Hepatocyte (in vitro differentiated cells): Measurements from ENCODE around the gene UBE2E2. TPM values are rescaled to one million over a fixed set of nuclear protein-coding genes. Genes with fewer than 3 reads are reported as not detected.

Experiments used
- DNase-seq: peaks from one replicate; pipeline ENCODE4 v3.0.0-alpha.2; 2016; ENCODE audit warnings: low spot score
- H2AFZ ChIP-seq: fragments of 200-600 bp; sonication (generic); 2 replicates; pipeline ENCODE4 v1.6.0; 2016; ENCODE audit warnings: antibody characterized with exemption, mild to moderate bottlenecking
- H3K27ac ChIP-seq: fragments of 200-600 bp; sonication (generic); 2 replicates; pipeline ENCODE4 v1.5.1; 2016; ENCODE audit warnings: mild to moderate bottlenecking
- H3K27me3 ChIP-seq: fragments of 200-600 bp; sonication (generic); 2 replicates; pipeline ENCODE4 v1.6.1; 2016
- H3K36me3 ChIP-seq: fragments of 200-600 bp; sonication (generic); replicated peaks from 2 replicates; pipeline ENCODE4 v1.5.1; 2016; ENCODE audit warnings: low read depth; ENCODE audit not compliant: insufficient read depth
- H3K4me1 ChIP-seq: fragments of 200-600 bp; sonication (generic); 2 replicates; pipeline ENCODE4 v1.5.1; 2016; ENCODE audit warnings: mild to moderate bottlenecking, moderate library complexity; ENCODE audit not compliant: insufficient read depth
- H3K4me2 ChIP-seq: fragments of 200-600 bp; sonication (generic); 2 replicates; pipeline ENCODE4 v1.6.0; 2016
- H3K4me3 ChIP-seq: fragments of 200-600 bp; sonication (generic); 2 replicates; pipeline ENCODE4 v1.5.1; 2016; ENCODE audit warnings: mild to moderate bottlenecking
- H3K79me2 ChIP-seq: fragments of 200-600 bp; sonication (generic); 2 replicates; pipeline ENCODE4 v1.6.0; 2017; ENCODE audit warnings: mild to moderate bottlenecking
- H3K9me2 ChIP-seq: fragments of 200-600 bp; sonication (generic); replicated peaks from 2 replicates; pipeline ENCODE4 v1.6.0; 2017; ENCODE audit warnings: mild to moderate bottlenecking; ENCODE audit not compliant: insufficient read depth
- H3K9me3 ChIP-seq: fragments of 200-600 bp; sonication (generic); 2 replicates; pipeline ENCODE4 v1.5.1; 2016; ENCODE audit warnings: low read depth, mild to moderate bottlenecking
- H4K20me1 ChIP-seq: fragments of 200-600 bp; sonication (generic); 2 replicates; pipeline ENCODE4 v1.6.0; 2016; ENCODE audit warnings: mild to moderate bottlenecking; ENCODE audit not compliant: insufficient read depth, poor library complexity, severe bottlenecking
- CTCF ChIP-seq: fragments of 200-600 bp; sonication (generic); IDR thresholded peaks from 2 replicates; pipeline ENCODE4 v1.5.1; 2016; ENCODE audit warnings: antibody characterized with exemption, mild to moderate bottlenecking; ENCODE audit not compliant: poor library complexity
- EZH2 ChIP-seq: fragments of 200-600 bp; sonication (generic); IDR thresholded peaks from 2 replicates; pipeline ENCODE4 v1.6.1; 2016; ENCODE audit warnings: antibody characterized with exemption, mild to moderate bottlenecking, borderline replicate concordance
- EZH2phosphoT487 ChIP-seq: fragments of 200-600 bp; sonication (generic); IDR thresholded peaks from one replicate; pipeline ENCODE4 v1.6.1; 2018; ENCODE audit warnings: antibody characterized with exemption, mild to moderate bottlenecking, low read depth, moderate library complexity; ENCODE audit not compliant: unreplicated experiment, severe bottlenecking
- WGBS: methylation state at CpG from one replicate; pipeline ENCODE4 v1.1.6; 2016; ENCODE audit warnings: low lambda C conversion rate; ENCODE audit errors: missing lambda C conversion rate; 5-methylcytosine and 5-hydroxymethylcytosine counted together
- polyA plus RNA-seq: library from polyadenylated mRNA; unstranded; fragments of >200 nt; fragmentation: Nextera tagmentation; extraction: Ambion mirVana; gene quantifications from 2 replicates; pipeline ENCODE4 v1.2.1, GENCODE V29; 2016
- total RNA-seq: library from RNA; depleted of rRNA; stranded (reverse); fragments of >200 nt; gene quantifications from 2 replicates; pipeline ENCODE4 v1.2.3, GENCODE V29; 2014

Gene UBE2E2
- total and polyA plus RNA-seq, 2 experiments from 2014 or later, result 51.1 to 90.6 TPM

DNA sequence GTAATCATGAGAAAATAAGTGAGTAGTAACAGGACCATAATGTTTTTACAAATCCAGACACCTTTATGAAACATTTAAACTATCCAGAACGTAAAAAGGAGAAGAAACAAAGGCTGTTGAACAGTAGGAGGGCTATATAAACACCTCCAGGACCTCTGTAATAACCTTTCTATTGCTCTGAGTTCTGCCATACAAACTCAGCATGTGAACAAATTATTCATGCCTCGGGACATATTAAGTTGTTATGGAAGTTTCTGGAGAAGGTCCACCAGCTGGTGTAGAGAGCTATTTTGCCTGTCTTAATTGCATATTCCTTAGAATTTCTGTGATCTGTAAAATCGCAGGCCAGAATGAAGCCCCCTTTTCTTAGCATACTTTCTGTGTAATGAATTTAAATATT is 256.3 kb downstream of the UBE2E2 start:
- no peak overlapping the region for H2AFZ ChIP-seq
- H3K9me3 ChIP-seq, result no peaks in the 10 kb centered on the region
- no peak overlapping the region for H3K4me2 ChIP-seq
- H4K20me1 ChIP-seq, result no peaks in the 10 kb centered on the region
- H3K4me3 ChIP-seq, result no peak overlapping the region
- TF ChIP-seq EZH2 (no peak), EZH2phosphoT487 (no peak), CTCF (no peak)
- WGBS, result 81% methylated on average over 3 of the region's 3 CpGs
- no peak overlapping the region for H3K27ac ChIP-seq
- peaks cover 25% of the 10 kb centered on the region for H3K79me2 ChIP-seq
- no peaks in the 10 kb centered on the region for H3K36me3 ChIP-seq
- no peaks in the 10 kb centered on the region for H3K27me3 ChIP-seq
- no peaks in the 10 kb centered on the region for H3K9me2 ChIP-seq
- no peak for DNase-seq
- no peaks in the 10 kb centered on the region for H3K4me1 ChIP-seq

DNA sequence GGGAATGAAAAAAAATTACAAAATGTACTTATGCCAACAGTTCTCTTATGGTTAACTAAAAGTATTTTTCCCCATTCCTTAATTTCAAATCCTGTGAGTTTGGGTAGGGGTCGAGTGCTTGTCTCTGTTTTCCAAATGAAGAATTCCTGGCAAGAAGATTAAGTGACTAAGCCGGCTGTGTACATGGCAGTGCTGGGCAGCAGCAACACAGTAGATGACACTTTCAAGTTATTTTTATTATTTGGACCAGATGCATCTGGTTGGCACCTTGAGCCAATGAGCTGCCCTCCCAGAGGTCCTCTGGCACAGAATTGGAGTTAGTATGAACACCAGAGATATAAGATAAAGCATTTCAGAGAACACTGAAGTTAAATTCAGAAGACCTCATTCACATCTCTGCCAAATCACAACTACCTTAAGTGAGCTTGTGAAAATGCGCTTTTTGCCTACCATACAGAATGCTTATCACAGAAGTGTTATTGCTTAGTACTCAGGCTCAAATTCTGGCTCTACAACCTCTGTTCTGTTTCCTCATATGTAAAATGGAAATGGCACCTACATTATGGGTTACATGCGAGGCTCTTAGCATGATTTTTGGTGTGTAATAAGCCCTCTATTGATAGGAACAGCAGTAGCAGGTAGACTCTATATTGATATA is 256.9 kb downstream of the UBE2E2 start:
- H3K27ac ChIP-seq, result no peak overlapping the region
- H3K9me2 ChIP-seq, result no peaks in the 10 kb centered on the region
- peaks cover 22% of the 10 kb centered on the region for H3K79me2 ChIP-seq
- TF ChIP-seq CTCF (no peak), EZH2phosphoT487 (no peak), EZH2 (no peak)
- H3K4me3 ChIP-seq, result no peak overlapping the region
- no peak for DNase-seq
- no peaks in the 10 kb centered on the region for H3K4me1 ChIP-seq
- H2AFZ ChIP-seq, result no peak overlapping the region
- 77% methylated on average over 4 of the region's 4 CpGs for WGBS
- H4K20me1 ChIP-seq, result no peaks in the 10 kb centered on the region
- H3K27me3 ChIP-seq, result no peaks in the 10 kb centered on the region
- no peaks in the 10 kb centered on the region for H3K36me3 ChIP-seq
- no peaks in the 10 kb centered on the region for H3K9me3 ChIP-seq
- H3K4me2 ChIP-seq, result no peak overlapping the region

- DNase-seq, result no peak
- Histone ChIP-seq H3K4me2 (no peak overlapping the region), H3K27me3 (no peaks in the 10 kb centered on the region), H3K9me2 (no peaks in the 10 kb centered on the region), H3K9me3 (no peaks in the 10 kb centered on the region), H3K4me1 (no peaks in the 10 kb centered on the region), H3K4me3 (no peak overlapping the region), H3K27ac (no peak overlapping the region), H3K79me2 (peaks cover 22% of the 10 kb centered on the region), H3K36me3 (no peaks in the 10 kb centered on the region), H4K20me1 (no peaks in the 10 kb centered on the region), H2AFZ (no peak overlapping the region)
- 80% methylated on average over 3 of the region's 3 CpGs for WGBS
- no peak for TF ChIP-seq EZH2phosphoT487
- TF ChIP-seq EZH2, result no peak
- no peak for TF ChIP-seq CTCF
Measured at GRCh38 chr3:23461069-23461468, 257.9 kb downstream of the UBE2E2 start.
